Measurements from ENCODE around the gene GPS1. TPM values are rescaled to one million over a fixed set of nuclear protein-coding genes. Genes with fewer than 3 reads are reported as not detected.

GPS1 gene
- total and polyA plus RNA-seq, 10 donors: 61.5 to 109 (median 68.9) TPM

GRCh38 chr17:82005701-82006348 is 45.9 kb upstream of the GPS1 start:
- TF ChIP-seq POLR2AphosphoS5 (IDR thresholded peaks at IDR 0.05) (no peak), CTCF (IDR thresholded peaks at IDR 0.05 in 8 of 11, conservative IDR thresholded peaks at IDR 0.05 in 3 of 11) (no peak), POLR2A (IDR thresholded peaks at IDR 0.05) (no peak)
- Histone ChIP-seq H3K4me3 (no peak overlapping the region), H3K27me3 (replicated peaks in 1 of 7) (no peaks in the 10 kb centered on the region), H3K36me3 (peaks cover 0 to 29% (median 2%) of the 10 kb centered on the region in 6 donors), H3K4me1 (peaks cover 0 to 13% (median 2%) of the 10 kb centered on the region in 6 donors), H3K9me3 (no peaks in the 10 kb centered on the region), H3K27ac (no peak overlapping the region)
- 86 to 94% (median 88%) methylated on average over 18 to 30 of the region's 30 CpGs for WGBS, 5 donors
- intact Hi-C loops (cut with DNase I; ENCODE audit: low total_unique reads): no loop called here
- DNase-seq: no peak

DNA sequence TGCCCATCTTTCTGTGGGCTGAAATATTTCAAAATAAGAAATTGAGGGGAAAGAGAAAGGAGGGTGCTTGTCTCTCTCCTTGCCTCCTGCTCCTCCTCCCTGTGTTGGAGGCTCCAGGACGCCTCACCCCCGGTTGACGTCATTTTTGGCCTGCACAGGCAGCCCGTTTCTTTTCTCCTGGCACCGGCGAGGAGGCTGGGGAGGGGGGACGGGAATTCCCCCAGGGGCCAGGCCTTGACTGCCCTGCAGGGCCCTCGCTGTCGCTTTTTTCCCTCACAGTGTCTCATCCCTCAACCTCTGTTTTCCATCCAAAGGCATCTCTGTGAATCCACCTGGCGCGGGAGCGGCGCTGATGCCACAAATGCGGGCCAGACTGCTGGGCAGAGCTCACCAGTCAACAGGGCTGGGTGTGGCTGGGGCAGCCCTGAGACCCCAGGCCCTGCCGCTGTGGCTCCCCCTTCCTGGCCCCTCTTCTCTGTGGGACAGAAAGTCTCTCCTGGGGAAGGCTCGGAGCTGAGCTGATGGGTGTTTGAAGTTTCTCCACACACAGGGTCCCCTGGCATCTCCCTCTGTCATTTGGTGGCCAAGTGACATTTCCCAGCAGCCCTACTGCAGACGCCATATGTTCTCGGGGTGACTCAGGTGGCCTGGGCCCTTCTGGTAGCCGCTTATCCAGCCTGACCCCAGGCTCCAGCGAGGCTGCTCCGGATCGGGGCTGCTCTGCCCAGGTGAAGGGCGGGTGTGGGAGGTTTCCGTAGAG is 45.0 kb upstream of the GPS1 start:
- peaks cover 0 to 13% (median 2%) of the 10 kb centered on the region in 6 donors for H3K4me1 ChIP-seq
- TF ChIP-seq POLR2AphosphoS5 (IDR thresholded peaks at IDR 0.05): no peak
- no peak for TF ChIP-seq POLR2A (IDR thresholded peaks at IDR 0.05)
- TF ChIP-seq CTCF (IDR thresholded peaks at IDR 0.05 in 8 of 11, conservative IDR thresholded peaks at IDR 0.05 in 3 of 11): no peak
- 83 to 88% (median 87%) methylated on average over 19 to 24 of the region's 24 CpGs for WGBS, 5 donors
- intact Hi-C loops (cut with DNase I; ENCODE audit: low total_unique reads): no loop called here
- no peaks in the 10 kb centered on the region for H3K9me3 ChIP-seq
- peaks cover 0 to 35% (median 2%) of the 10 kb centered on the region in 6 donors for H3K36me3 ChIP-seq
- H3K4me3 ChIP-seq: no peak overlapping the region
- H3K27me3 ChIP-seq (replicated peaks in 1 of 7): no peaks in the 10 kb centered on the region
- no peak overlapping the region for H3K27ac ChIP-seq
- DNase-seq: no peak

DNA sequence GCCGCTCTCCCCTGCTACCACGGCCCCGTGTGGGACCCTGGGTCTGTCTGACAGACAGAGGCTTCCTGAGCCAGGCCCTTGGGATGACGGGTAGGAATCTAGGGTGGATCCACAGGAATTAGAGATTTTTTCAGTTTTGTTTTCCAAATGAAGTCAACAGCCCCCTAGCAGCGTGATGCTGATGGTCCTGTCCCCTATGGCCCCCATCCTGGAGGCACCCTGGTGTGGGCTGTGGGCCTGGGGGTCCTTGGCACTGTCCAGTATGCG is 44.5 kb upstream of the GPS1 start:
- WGBS, 5 donors: 87 to 100% (median 96%) methylated on average over 1 to 6 of the region's 6 CpGs
- Histone ChIP-seq H3K9me3 (no peaks in the 10 kb centered on the region), H3K4me1 (peaks cover 0 to 16% (median 4%) of the 10 kb centered on the region in 6 donors), H3K36me3 (peaks cover 0 to 40% (median 2%) of the 10 kb centered on the region in 6 donors), H3K27me3 (replicated peaks in 1 of 7) (no peaks in the 10 kb centered on the region), H3K4me3 (no peak overlapping the region), H3K27ac (no peak overlapping the region)
- no peak for TF ChIP-seq CTCF (IDR thresholded peaks at IDR 0.05 in 8 of 11, conservative IDR thresholded peaks at IDR 0.05 in 3 of 11)
- intact Hi-C loops (cut with DNase I; ENCODE audit: low total_unique reads): no loop called here
- DNase-seq: no peak

- Histone ChIP-seq H3K27ac (no peak overlapping the region), H3K4me1 (peaks cover 0 to 21% (median 7%) of the 10 kb centered on the region in 6 donors), H3K36me3 (peaks cover 0 to 45% (median 2%) of the 10 kb centered on the region in 6 donors), H3K9me3 (no peaks in the 10 kb centered on the region), H3K27me3 (replicated peaks in 1 of 7) (no peaks in the 10 kb centered on the region), H3K4me3 (no peak overlapping the region)
- WGBS, 5 donors: 68 to 93% (median 87%) methylated on average over 12 to 30 of the region's 30 CpGs
- no peak for DNase-seq
- intact Hi-C loops (cut with DNase I; ENCODE audit: low total_unique reads): no loop called here
- TF ChIP-seq POLR2AphosphoS5 (IDR thresholded peaks at IDR 0.05) (no peak), POLR2A (IDR thresholded peaks at IDR 0.05) (no peak), CTCF (IDR thresholded peaks at IDR 0.05 in 8 of 11, conservative IDR thresholded peaks at IDR 0.05 in 3 of 11) (no peak)
Measured at GRCh38 chr17:82007495-82008257, 44.0 kb upstream of the GPS1 start.

All from spleen (tissue), 11 donors.